Activated effector memory CD4-positive, alpha-beta T cell treated with anti-CD3 and anti-CD28 coated beads, Interleukin-2, amount 50 U/mL, for 16 hours (primary cell): Measurements from ENCODE around the gene NPAS1.
"Not testable (repeated sequence)": the region's sequence is repeated elsewhere in the genome, so short reads cannot be mapped to it uniquely, and the experiment has no call there.

ENCODE experiments used
- DNase-seq: peaks from one replicate; pipeline ENCODE4 v3.0.0-alpha.2; 2020

Gene NPAS1

GRCh38 chr19:46990991-46991676 lies 28.5 kb upstream of the NPAS1 start:
- peak; percentile 87 for DNase-seq

GRCh38 chr19:46992699-46993535 lies 26.7 kb upstream of the NPAS1 start:
- DNase-seq: no peak

- no peak for DNase-seq
Observed at GRCh38 chr19:46993622-46994021, 26.0 kb upstream of the NPAS1 start.

- no peak for DNase-seq
Observed at GRCh38 chr19:46994141-46994686, 25.4 kb upstream of the NPAS1 start.

- no peak for DNase-seq
Observed at GRCh38 chr19:46995492-46995891, 24.1 kb upstream of the NPAS1 start.

- no peak for DNase-seq
Observed at GRCh38 chr19:46998445-46999125, 21.1 kb upstream of the NPAS1 start.

GRCh38 chr19:46999377-46999776 lies 20.3 kb upstream of the NPAS1 start:
- DNase-seq: no peak

GRCh38 chr19:46999878-47000277 lies 19.8 kb upstream of the NPAS1 start:
- no peak for DNase-seq

- DNase-seq: no peak
Observed at GRCh38 chr19:47000373-47000772, 19.3 kb upstream of the NPAS1 start.

GRCh38 chr19:47001584-47001983 lies 18.1 kb upstream of the NPAS1 start:
- DNase-seq: no peak

GRCh38 chr19:47002106-47002766 lies 17.4 kb upstream of the NPAS1 start:
- no peak for DNase-seq

GRCh38 chr19:47002853-47003610 lies 16.6 kb upstream of the NPAS1 start:
- DNase-seq: no peak

GRCh38 chr19:47003611-47004465 lies 15.8 kb upstream of the NPAS1 start:
- DNase-seq: no peak

GRCh38 chr19:47005164-47005641 lies 14.4 kb upstream of the NPAS1 start:
- DNase-seq: no peak

- no peak for DNase-seq
Observed at GRCh38 chr19:47005873-47006272, 13.8 kb upstream of the NPAS1 start.

GRCh38 chr19:47006496-47006895 lies 13.1 kb upstream of the NPAS1 start:
- no peak for DNase-seq

GRCh38 chr19:47010549-47010948 lies 9.1 kb upstream of the NPAS1 start:
- DNase-seq: not testable (repeated sequence)

- DNase-seq: no peak
Observed at GRCh38 chr19:47012617-47013016, 7.0 kb upstream of the NPAS1 start.

- peak; percentile 89 for DNase-seq
Observed at GRCh38 chr19:47013041-47013517, 6.6 kb upstream of the NPAS1 start.

GRCh38 chr19:47018923-47019322 lies 714 bp upstream of the NPAS1 start:
- DNase-seq: no peak
